Type B pancreatic cell (in vitro differentiated cells): ENCODE data around the gene TMEM44. TPM values are rescaled to one million over a fixed set of nuclear protein-coding genes. Genes with fewer than 3 reads are reported as not detected.

Source experiments
- DNase-seq: peaks from one replicate; pipeline ENCODE4 v3.0.0; 2021; ENCODE audit warnings: mixed read lengths; ENCODE audit not compliant: unreplicated experiment; ENCODE audit errors: extremely low spot score
- H3K27ac Mint-ChIP-seq: 2 replicates; pipeline ENCODE4 v1.8.0; 2021; ENCODE audit warnings: mild to moderate bottlenecking, mixed read lengths
- H3K27me3 Mint-ChIP-seq: 2 replicates; pipeline ENCODE4 v1.8.0; 2021; ENCODE audit warnings: mixed read lengths
- H3K36me3 Mint-ChIP-seq: 2 replicates; pipeline ENCODE4 v1.8.0; 2021; ENCODE audit warnings: mixed read lengths
- H3K4me1 Mint-ChIP-seq: one replicate; pipeline ENCODE4 v1.8.0; 2021; ENCODE audit warnings: mixed read lengths; ENCODE audit not compliant: unreplicated experiment
- H3K4me3 Mint-ChIP-seq: 2 replicates; pipeline ENCODE4 v1.8.0; 2021; ENCODE audit warnings: mild to moderate bottlenecking, mixed read lengths
- H3K9me3 Mint-ChIP-seq: 2 replicates; pipeline ENCODE4 v1.8.0; 2021; ENCODE audit warnings: mixed read lengths
- total RNA-seq: library from RNA; stranded (reverse); gene quantifications from 2 replicates; pipeline ENCODE4 v1.2.1, GENCODE V29; 2021; ENCODE audit warnings: low replicate concordance
- TF ChIP-seq, protein P1 (sequence below): fragments of 200-600 bp; sonication (generic); conservative IDR thresholded peaks from 2 replicates; pipeline ENCODE4 v1.5.0; 2021; ENCODE audit warnings: antibody characterized with exemption, mild to moderate bottlenecking

Gene TMEM44
- total RNA-seq, 1 donor from 2014 or later: 22.8 TPM

GRCh38 chr3:194543550-194543949 lies 89.7 kb downstream of the TMEM44 start:
- Mint-ChIP-seq H3K27me3 (no peaks in the 10 kb centered on the region), H3K9me3 (peaks cover 6% of the 10 kb centered on the region), H3K4me3 (no peak overlapping the region), H3K36me3 (no peaks in the 10 kb centered on the region), H3K4me1 (peaks cover 7% of the 10 kb centered on the region), H3K27ac (no peak overlapping the region)
- TF ChIP-seq, protein P1, sequence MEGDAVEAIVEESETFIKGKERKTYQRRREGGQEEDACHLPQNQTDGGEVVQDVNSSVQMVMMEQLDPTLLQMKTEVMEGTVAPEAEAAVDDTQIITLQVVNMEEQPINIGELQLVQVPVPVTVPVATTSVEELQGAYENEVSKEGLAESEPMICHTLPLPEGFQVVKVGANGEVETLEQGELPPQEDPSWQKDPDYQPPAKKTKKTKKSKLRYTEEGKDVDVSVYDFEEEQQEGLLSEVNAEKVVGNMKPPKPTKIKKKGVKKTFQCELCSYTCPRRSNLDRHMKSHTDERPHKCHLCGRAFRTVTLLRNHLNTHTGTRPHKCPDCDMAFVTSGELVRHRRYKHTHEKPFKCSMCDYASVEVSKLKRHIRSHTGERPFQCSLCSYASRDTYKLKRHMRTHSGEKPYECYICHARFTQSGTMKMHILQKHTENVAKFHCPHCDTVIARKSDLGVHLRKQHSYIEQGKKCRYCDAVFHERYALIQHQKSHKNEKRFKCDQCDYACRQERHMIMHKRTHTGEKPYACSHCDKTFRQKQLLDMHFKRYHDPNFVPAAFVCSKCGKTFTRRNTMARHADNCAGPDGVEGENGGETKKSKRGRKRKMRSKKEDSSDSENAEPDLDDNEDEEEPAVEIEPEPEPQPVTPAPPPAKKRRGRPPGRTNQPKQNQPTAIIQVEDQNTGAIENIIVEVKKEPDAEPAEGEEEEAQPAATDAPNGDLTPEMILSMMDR: no peak
- DNase-seq: no peak

DNA sequence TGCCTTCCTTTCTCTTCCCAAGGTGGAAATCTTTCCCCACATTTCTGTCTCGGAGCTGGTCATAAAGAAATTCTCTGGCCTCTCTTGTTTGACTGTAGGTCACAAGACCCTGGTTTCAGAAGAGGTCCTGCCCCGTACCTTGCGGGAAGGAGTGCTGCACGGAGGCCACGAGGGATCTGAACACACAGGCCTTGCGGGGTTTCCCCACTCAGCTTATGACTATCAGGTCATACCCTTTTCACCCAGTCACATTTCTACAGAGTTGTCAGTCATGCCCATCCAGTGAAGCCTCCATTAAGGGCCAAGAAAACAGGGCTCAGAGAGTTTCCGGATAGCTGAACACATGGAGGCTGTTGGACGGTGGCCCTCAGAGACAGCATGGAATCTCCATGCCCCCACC lies 91.7 kb downstream of the TMEM44 start:
- peaks cover 6% of the 10 kb centered on the region for H3K9me3 Mint-ChIP-seq
- DNase-seq: no peak
- H3K4me3 Mint-ChIP-seq: no peak overlapping the region
- H3K27ac Mint-ChIP-seq: no peak overlapping the region
- H3K27me3 Mint-ChIP-seq: no peaks in the 10 kb centered on the region
- TF ChIP-seq, protein P1: no peak
- peaks cover 16% of the 10 kb centered on the region for H3K4me1 Mint-ChIP-seq
- H3K36me3 Mint-ChIP-seq: no peaks in the 10 kb centered on the region

DNA sequence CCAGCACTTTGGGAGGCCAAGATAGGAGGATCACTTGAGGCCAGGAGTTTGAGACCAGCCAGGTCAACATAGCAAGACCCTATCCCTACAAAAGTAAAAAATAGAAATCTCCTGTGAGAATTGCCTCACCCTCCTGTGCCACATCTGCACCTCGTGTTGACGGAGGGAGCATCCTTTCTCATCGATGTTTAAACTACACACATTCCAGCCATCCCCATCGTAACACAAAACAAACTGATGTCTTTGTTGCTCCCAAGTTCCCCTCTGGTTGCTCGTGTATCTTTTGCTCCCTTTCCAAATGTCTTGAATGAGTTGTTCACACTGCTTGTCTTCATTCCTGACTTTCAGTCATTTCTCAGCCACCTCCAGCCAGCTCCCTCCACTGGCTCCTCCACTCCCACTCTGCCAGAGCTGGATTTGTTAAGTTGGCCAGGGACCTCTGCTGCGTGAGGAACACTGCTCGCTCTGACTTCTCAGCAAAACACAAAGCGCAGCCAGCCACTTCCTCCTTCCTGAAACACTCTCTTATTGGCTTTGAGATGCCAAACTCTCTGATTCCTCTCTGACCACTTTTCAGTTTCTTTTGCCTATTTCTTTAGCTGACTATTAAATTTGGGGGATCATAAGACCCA lies 92.8 kb downstream of the TMEM44 start:
- Mint-ChIP-seq H3K9me3 (no peaks in the 10 kb centered on the region), H3K27ac (no peak overlapping the region)

DNA sequence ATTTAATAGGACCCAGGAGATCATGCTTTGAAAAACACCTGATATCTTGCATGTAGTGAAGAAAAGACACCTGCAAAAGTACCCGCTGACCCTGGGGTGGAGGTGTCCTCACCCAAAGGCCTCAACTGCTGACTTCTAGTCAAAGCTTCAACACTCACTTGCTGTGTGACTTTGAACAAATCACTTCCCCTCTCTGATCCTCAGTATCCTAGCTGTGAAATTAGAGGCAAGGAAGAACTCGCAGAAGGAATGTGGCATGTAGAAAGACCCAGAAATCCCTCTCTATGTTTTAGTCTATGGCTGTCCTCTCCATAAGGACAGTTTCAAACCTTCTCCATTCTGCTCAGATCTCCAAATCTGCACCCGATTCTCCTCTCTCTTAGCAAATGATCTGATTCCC lies 93.7 kb downstream of the TMEM44 start:
- TF ChIP-seq, protein P1: no peak
- peaks cover 2% of the 10 kb centered on the region for H3K9me3 Mint-ChIP-seq
- H3K27me3 Mint-ChIP-seq: no peaks in the 10 kb centered on the region
- H3K27ac Mint-ChIP-seq: no peak overlapping the region
- H3K4me3 Mint-ChIP-seq: no peak overlapping the region
- DNase-seq: no peak
- H3K36me3 Mint-ChIP-seq: no peaks in the 10 kb centered on the region
- H3K4me1 Mint-ChIP-seq: peaks cover 16% of the 10 kb centered on the region

More for the DNA sequence above, 92.8 kb downstream of the TMEM44 start:
- peaks cover 16% of the 10 kb centered on the region for H3K4me1 Mint-ChIP-seq
- no peak overlapping the region for H3K4me3 Mint-ChIP-seq
- H3K27me3 Mint-ChIP-seq: no peaks in the 10 kb centered on the region
- H3K36me3 Mint-ChIP-seq: no peaks in the 10 kb centered on the region
- DNase-seq: no peak
- TF ChIP-seq, protein P1: no peak

- no peaks in the 10 kb centered on the region for H3K36me3 Mint-ChIP-seq
- H3K27me3 Mint-ChIP-seq: no peaks in the 10 kb centered on the region
- peaks cover 16% of the 10 kb centered on the region for H3K4me1 Mint-ChIP-seq
- no peak for DNase-seq
- peaks cover 10% of the 10 kb centered on the region for H3K9me3 Mint-ChIP-seq
- no peak overlapping the region for H3K4me3 Mint-ChIP-seq
- peak overlapping the region; percentile 76 for H3K27ac Mint-ChIP-seq
- TF ChIP-seq, protein P1: no peak
Measured at GRCh38 chr3:194537732-194538247, 95.4 kb downstream of the TMEM44 start.

Other genes with a start within 250 kb of the TMEM44 start
- 0.10 TPM in 1 of 2 replicates, not detected in the other for gene GP5, start 234.2 kb downstream of the TMEM44 start, total RNA-seq
- gene ATP13A3, start 146.4 kb downstream of the TMEM44 start, total RNA-seq: 73.8 and 80.3 TPM in 2 replicates
- gene LSG1, start 38.8 kb upstream of the TMEM44 start, total RNA-seq: 43.8 and 45.3 TPM in 2 replicates
- gene FAM43A, start 52.5 kb upstream of the TMEM44 start, total RNA-seq: 9.3 and 13.9 TPM in 2 replicates